C4-2B (cell line): ENCODE data around the gene FAM177B.

Source experiments
- H3K27ac ChIP-seq: fragments of 450-650 bp; 2 replicates; pipeline ENCODE4 v1.5.1; 2017
- ZFX ChIP-seq: fragments of 450-650 bp; IDR thresholded peaks from 2 replicates; pipeline ENCODE4 v1.6.1; 2017
- TF ChIP-seq, protein P1 (sequence below): fragments of 450-650 bp; conservative IDR thresholded peaks from 2 replicates; pipeline ENCODE4 v1.5.1; 2017; ENCODE audit warnings: mild to moderate bottlenecking

FAM177B gene

DNA sequence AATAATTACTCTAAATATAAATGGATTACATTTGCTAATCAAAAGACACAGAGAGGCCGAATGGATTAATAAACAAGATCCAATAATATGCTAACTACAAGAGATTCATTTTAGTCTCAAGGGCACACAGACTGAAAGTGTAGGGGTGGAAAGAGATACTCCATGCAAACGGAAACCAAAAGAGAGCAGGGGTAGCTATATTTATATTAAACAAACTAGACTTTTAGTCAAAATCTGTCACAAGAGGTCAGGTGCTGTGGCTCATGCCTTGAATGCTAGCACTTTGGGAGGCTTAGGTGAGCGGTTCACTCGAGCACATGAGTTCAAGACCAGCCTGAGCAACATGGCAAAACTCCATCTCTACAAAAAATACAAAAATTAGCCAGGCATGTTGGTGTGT lies 44.2 kb downstream of the FAM177B start:
- TF ChIP-seq, protein P1, sequence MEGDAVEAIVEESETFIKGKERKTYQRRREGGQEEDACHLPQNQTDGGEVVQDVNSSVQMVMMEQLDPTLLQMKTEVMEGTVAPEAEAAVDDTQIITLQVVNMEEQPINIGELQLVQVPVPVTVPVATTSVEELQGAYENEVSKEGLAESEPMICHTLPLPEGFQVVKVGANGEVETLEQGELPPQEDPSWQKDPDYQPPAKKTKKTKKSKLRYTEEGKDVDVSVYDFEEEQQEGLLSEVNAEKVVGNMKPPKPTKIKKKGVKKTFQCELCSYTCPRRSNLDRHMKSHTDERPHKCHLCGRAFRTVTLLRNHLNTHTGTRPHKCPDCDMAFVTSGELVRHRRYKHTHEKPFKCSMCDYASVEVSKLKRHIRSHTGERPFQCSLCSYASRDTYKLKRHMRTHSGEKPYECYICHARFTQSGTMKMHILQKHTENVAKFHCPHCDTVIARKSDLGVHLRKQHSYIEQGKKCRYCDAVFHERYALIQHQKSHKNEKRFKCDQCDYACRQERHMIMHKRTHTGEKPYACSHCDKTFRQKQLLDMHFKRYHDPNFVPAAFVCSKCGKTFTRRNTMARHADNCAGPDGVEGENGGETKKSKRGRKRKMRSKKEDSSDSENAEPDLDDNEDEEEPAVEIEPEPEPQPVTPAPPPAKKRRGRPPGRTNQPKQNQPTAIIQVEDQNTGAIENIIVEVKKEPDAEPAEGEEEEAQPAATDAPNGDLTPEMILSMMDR, result no peak
- TF ChIP-seq ZFX, result no peak
- H3K27ac ChIP-seq, result no peak overlapping the region

DNA sequence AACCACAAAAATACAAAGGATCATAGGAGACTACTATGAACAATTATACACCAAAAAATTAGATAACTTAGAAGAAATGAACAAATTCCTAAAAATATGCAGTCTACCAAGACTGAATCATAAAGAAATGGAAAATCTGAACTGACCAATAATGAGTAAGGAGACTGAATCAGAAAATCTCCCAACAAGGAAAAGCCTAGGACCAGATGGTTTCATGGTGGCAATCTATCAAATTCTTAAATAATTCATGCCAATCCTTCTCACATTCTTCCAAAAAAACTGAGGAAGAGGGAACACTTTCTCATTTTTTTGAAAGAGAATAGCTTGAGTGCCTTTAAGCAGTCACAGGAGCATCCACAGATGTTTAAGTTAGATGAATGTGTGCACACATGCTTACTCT lies 46.0 kb downstream of the FAM177B start:
- no peak overlapping the region for H3K27ac ChIP-seq
- TF ChIP-seq, protein P1, result no peak
- no peak for TF ChIP-seq ZFX

DNA sequence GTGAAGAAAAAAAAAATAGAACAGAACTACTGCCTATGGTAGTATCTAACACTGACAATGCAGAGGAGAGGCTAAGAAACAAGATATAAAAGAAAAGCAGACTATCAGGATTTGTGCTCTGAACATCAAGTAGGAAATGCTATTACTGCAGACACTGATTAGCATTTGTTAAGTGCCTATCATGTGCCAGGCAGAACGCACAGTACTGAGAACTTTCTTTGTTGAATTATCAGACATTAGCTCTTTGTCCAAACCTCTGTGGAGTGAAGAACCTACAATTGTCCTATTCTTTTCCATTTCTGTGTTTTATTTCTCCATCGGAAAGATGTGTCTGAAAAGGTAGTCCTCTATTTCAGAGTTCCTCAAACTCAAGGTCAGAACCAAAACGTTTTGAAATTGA lies 47.4 kb downstream of the FAM177B start:
- no peak for TF ChIP-seq ZFX
- TF ChIP-seq, protein P1, result no peak
- no peak overlapping the region for H3K27ac ChIP-seq

DNA sequence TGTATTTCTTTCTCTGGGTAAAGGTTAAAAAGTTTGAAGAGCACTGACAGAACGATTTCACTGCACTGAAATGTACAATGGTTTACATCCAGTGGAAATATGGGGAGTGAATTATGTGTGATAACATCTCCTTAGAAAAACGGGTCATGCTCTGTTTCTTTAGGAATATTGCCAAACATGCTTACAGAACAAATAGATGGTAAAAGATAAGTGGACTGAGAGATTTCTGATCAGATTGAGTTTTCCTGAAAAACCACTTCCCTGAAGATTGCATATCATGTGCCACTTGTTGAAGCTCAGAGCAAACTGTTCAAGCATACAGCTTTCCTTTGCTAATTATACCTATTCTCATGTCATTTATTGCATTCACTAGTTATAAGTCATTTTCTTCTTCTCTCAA lies 47.9 kb downstream of the FAM177B start:
- TF ChIP-seq ZFX, result no peak
- H3K27ac ChIP-seq, result no peak overlapping the region

DNA sequence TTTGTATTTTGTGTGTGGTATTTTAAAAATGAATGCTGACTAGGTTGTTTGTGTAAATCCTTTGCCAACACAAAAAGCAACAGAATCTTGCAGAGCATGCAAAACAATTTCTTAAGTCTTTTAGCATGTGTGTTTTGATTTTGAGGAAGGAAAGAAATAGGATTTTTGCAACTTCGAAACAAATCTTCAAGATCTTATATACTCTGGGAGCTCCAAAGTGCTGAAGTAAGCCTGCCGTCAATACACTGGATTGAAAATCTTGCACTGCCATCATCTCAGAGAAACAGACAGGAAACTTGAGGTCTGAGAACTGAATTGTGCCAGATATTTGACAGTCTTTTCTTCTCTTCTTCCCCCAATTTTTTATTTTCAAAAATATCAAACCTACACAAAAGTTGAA lies 48.5 kb downstream of the FAM177B start:
- TF ChIP-seq ZFX, result no peak
- TF ChIP-seq, protein P1, result no peak

DNA sequence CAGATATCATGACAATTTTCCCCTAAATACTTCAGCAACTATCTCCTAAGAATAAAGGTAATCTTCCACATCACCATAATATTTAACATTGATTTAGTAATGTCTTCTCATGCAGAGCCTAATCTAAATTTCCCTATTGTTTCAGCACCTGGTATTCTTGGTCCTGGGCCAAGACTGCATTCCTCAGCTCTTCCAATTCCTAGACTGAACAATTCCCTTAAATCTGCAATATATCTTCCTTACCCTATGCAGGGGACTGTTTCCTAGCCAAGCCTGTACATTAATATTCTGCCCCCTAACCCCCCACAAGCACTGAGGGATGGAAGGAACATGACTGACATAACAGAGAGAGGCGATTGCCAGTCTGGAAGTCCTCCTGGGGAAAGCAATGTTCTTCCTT lies 49.1 kb downstream of the FAM177B start:
- H3K27ac ChIP-seq, result peak overlapping the region; percentile 21; the same call in 1 of the 2 replicates
- no peak for TF ChIP-seq ZFX
- TF ChIP-seq, protein P1, result no peak

More for the DNA sequence above, 48.5 kb downstream of the FAM177B start:
- H3K27ac ChIP-seq, result no peak overlapping the region

DNA sequence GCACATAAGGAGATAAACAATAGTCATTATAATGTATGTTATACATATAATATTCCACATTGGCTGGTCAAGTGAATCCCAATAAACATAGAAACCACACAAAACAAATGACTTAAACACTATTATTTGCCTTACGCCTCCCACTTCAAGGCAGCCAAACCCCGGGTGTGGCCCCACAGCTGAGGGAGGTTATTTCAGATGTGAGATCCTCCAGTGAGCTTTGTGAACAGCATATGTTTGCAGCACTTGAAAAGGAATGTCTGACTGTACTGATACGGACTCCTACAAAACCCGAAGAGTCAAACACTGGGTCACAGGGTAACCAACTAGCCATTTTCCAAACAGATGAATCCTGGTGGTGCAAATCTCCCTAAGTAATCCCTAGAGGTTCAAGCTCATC lies 50.7 kb downstream of the FAM177B start:
- TF ChIP-seq, protein P1, result no peak
- no peak for TF ChIP-seq ZFX
- H3K27ac ChIP-seq, result no peak overlapping the region

DNA sequence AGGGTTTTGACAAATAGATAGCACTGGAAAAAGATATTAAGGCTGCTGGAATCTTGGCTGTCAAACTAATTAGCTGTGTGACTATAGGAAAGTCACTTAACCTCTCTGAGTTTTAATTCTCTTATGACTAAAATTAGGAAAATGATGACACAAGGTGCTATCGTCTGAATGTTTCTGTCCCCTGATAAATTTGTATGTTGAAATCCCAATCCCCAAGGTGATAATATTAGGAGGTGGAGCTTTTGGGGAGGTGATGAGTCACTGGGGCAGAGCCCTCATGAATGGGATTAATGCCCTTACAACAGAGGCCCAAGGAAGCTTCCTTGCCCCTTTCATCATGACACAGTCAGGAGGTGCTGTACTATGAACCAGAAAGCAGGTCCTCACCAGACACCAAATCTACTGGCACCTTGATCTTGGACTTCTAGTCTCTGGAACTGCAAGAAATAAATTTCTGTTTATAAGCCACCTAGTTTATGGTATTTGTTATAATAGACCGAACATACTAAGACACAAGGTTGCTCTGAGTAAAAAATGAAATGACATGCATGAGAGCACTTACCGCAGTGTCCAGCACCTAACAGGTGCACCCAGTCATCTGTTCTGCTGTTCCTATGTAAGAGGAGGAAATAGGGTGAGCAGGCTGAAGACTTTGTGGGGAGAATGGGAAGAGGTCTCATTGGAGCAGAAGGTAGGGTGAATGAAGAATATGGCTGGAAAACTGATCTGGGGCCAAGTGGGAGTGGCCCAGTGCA lies 51.6 kb downstream of the FAM177B start:
- TF ChIP-seq, protein P1, result no peak
- TF ChIP-seq ZFX, result no peak
- no peak overlapping the region for H3K27ac ChIP-seq
